Lower leg skin (tissue), 4 donors: ENCODE measurements around the gene DCAF4. TPM values are rescaled to one million over a fixed set of nuclear protein-coding genes. Genes with fewer than 3 reads are reported as not detected.
"Not testable (repeated sequence)": the region's sequence is repeated elsewhere in the genome, so short reads cannot be mapped to it uniquely, and the experiment has no call there.

Source experiments
- DNase-seq, 2 donors: peaks; one replicate each; pipeline ENCODE4 v3.0.0-alpha.2; 2019; ENCODE audit warnings: low spot score in 2 of 2
- H3K4me3 ChIP-seq: fragments of 200-600 bp; sonication (generic); 2 replicates; pipeline ENCODE4 v1.5.1; 2017; ENCODE audit warnings: mild to moderate bottlenecking, low read depth; ENCODE audit not compliant: poor library complexity, severe bottlenecking
- CTCF ChIP-seq, 3 donors: fragments of 450-650 bp; IDR thresholded peaks; one replicate each; pipeline ENCODE4 v1.5.1; 2016; ENCODE audit warnings: antibody characterized with exemption in 3 of 3, mild to moderate bottlenecking in 3 of 3, moderate library complexity in 2 of 3
- POLR2A ChIP-seq, 2 donors: fragments of 450-650 bp; IDR thresholded peaks; one replicate each; pipeline ENCODE4 v1.6.1; 2016 to 2017; ENCODE audit warnings: antibody characterized with exemption in 2 of 2, mild to moderate bottlenecking in 1 of 2, moderate library complexity in 1 of 2
- WGBS, 2 donors: methylation state at CpG; one replicate each; pipeline ENCODE4 v1.1.5; 2018; 5-methylcytosine and 5-hydroxymethylcytosine counted together
- intact Hi-C: fragments of 100-400 bp; cut with DNase I; formaldehyde crosslinking; loops from one replicate; pipeline ENCODE4 v1.15.0; 2023; ENCODE audit warnings: low total_unique reads
- total RNA-seq, 4 donors: library from RNA; depleted of rRNA; stranded (reverse); fragments of >200 nt; gene quantifications; one replicate each; pipeline ENCODE4 v1.1.0, GENCODE V29; 2016

The DCAF4 gene
- total RNA-seq, 4 donors from 2014 or later, result 24.0 to 40.5 (median 35.8) TPM

GRCh38 chr14:72958548-72958947, 32.3 kb downstream of the DCAF4 start:
- intact Hi-C loops, result no loop called here
- H3K4me3 ChIP-seq, result no peak overlapping the region
- 90 to 92% methylated on average over 15 of the region's 15 CpGs for WGBS, 2 donors
- TF ChIP-seq CTCF (IDR thresholded peaks at IDR 0.05), result no peak
- TF ChIP-seq POLR2A (IDR thresholded peaks at IDR 0.05), result no peak
- no peak for DNase-seq

GRCh38 chr14:72961016-72961415, 34.8 kb downstream of the DCAF4 start:
- WGBS, 2 donors, result 88 to 93% methylated on average over 4 of the region's 4 CpGs

GRCh38 chr14:72961579-72962335, 35.5 kb downstream of the DCAF4 start:
- intact Hi-C loops, result no loop called here
- WGBS, 2 donors, result 80 to 83% methylated on average over 10 of the region's 10 CpGs
- TF ChIP-seq POLR2A (IDR thresholded peaks at IDR 0.05) (no peak), CTCF (IDR thresholded peaks at IDR 0.05) (no peak)

More at GRCh38 chr14:72961016-72961415, 34.8 kb downstream of the DCAF4 start:
- DNase-seq, intact Hi-C loops, H3K4me3 ChIP-seq: not testable (repeated sequence)

GRCh38 chr14:72962336-72962754, 36.1 kb downstream of the DCAF4 start:
- H3K4me3 ChIP-seq, intact Hi-C loops, DNase-seq: not testable (repeated sequence)
- 84 to 91% methylated on average over 10 of the region's 10 CpGs for WGBS, 2 donors

More at GRCh38 chr14:72961579-72962335, 35.5 kb downstream of the DCAF4 start:
- H3K4me3 ChIP-seq, result no peak overlapping the region
- no peak for DNase-seq

- TF ChIP-seq CTCF (IDR thresholded peaks at IDR 0.05) (no peak), POLR2A (IDR thresholded peaks at IDR 0.05) (no peak)
- DNase-seq, result no peak
- intact Hi-C loops, result no loop called here
- H3K4me3 ChIP-seq, result no peak overlapping the region
- 52 to 65% methylated on average over 6 of the region's 6 CpGs for WGBS, 2 donors
Observed at GRCh38 chr14:72962829-72963312, 36.6 kb downstream of the DCAF4 start.

- no peak overlapping the region for H3K4me3 ChIP-seq
- WGBS, 2 donors, result 76 to 87% methylated on average over 6 of the region's 6 CpGs
- intact Hi-C loops, result no loop called here
- DNase-seq, result no peak
- no peak for TF ChIP-seq CTCF (IDR thresholded peaks at IDR 0.05)
- no peak for TF ChIP-seq POLR2A (IDR thresholded peaks at IDR 0.05)
Observed at GRCh38 chr14:72965249-72965648, 39.0 kb downstream of the DCAF4 start.

GRCh38 chr14:72966038-72966437, 39.8 kb downstream of the DCAF4 start:
- TF ChIP-seq POLR2A (IDR thresholded peaks at IDR 0.05) (no peak), CTCF (IDR thresholded peaks at IDR 0.05) (no peak)
- no peak for DNase-seq
- intact Hi-C loops, result no loop called here
- no peak overlapping the region for H3K4me3 ChIP-seq
- WGBS, 2 donors, result 96 to 99% methylated on average over 6 of the region's 6 CpGs
